Measurements from ENCODE around the gene KIF5C.

GRCh38 chr2:149009576-149010461 is 134.8 kb downstream of the KIF5C start:
- TF ChIP-seq, protein P1, sequence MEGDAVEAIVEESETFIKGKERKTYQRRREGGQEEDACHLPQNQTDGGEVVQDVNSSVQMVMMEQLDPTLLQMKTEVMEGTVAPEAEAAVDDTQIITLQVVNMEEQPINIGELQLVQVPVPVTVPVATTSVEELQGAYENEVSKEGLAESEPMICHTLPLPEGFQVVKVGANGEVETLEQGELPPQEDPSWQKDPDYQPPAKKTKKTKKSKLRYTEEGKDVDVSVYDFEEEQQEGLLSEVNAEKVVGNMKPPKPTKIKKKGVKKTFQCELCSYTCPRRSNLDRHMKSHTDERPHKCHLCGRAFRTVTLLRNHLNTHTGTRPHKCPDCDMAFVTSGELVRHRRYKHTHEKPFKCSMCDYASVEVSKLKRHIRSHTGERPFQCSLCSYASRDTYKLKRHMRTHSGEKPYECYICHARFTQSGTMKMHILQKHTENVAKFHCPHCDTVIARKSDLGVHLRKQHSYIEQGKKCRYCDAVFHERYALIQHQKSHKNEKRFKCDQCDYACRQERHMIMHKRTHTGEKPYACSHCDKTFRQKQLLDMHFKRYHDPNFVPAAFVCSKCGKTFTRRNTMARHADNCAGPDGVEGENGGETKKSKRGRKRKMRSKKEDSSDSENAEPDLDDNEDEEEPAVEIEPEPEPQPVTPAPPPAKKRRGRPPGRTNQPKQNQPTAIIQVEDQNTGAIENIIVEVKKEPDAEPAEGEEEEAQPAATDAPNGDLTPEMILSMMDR (conservative IDR thresholded peaks at IDR 0.05 in 1 of 2, IDR thresholded peaks at IDR 0.05 in 1 of 2; ENCODE audit: low read depth in 1 of 2, low read length in 2 of 2), result no peak
- TF ChIP-seq EZH2 (IDR thresholded peaks at IDR 0.05; ENCODE audit: low read length, missing control alignments), result no peak

All from fibroblast of lung (primary cell).